Peyer's patch (tissue), 4 donors: ENCODE results near the gene TMSB4X. TPM values are rescaled to one million over a fixed set of nuclear protein-coding genes. Genes with fewer than 3 reads are reported as not detected.

Experiments used
- DNase-seq, 3 donors: peaks; one replicate each; pipeline ENCODE4 v3.0.0-alpha.2; 2017 to 2019
- H3K27ac ChIP-seq, 4 donors: fragments of 200-600 bp; sonication (generic); one replicate each; pipeline ENCODE4 v1.5.1; 2016 to 2019
- H3K27me3 ChIP-seq, 2 donors: fragments of 200-600 bp; sonication (generic); one replicate each; pipeline ENCODE4 v1.5.1; 2019
- H3K36me3 ChIP-seq, 3 donors: fragments of 200-600 bp; sonication (generic); one replicate each; pipeline ENCODE4 v1.5.1; 2016 to 2019
- H3K4me1 ChIP-seq, 4 donors: fragments of 200-600 bp; sonication (generic); one replicate each; pipeline ENCODE4 v1.5.1; 2016 to 2019
- H3K4me3 ChIP-seq, 4 donors: fragments of 200-600 bp; sonication (generic); 1 replicate in 3 of 4; 2 replicates in 1 of 4; pipeline ENCODE4 v1.5.1; 2016 to 2019; ENCODE audit warnings: mild to moderate bottlenecking in 1 of 4
- H3K9me3 ChIP-seq, 4 donors: fragments of 200-600 bp; sonication (generic); one replicate each; pipeline ENCODE4 v1.5.1; 2016 to 2019; ENCODE audit warnings: mild to moderate bottlenecking in 1 of 4
- POLR2A ChIP-seq, 2 donors: fragments of 450-650 bp; IDR thresholded peaks; one replicate each; pipeline ENCODE4 v1.5.1; 2017; ENCODE audit warnings: antibody characterized with exemption in 2 of 2, mild to moderate bottlenecking in 2 of 2, moderate library complexity in 2 of 2
- total RNA-seq, 4 donors: library from RNA; depleted of rRNA; stranded (reverse); fragments of >200 nt; gene quantifications; one replicate each; pipeline ENCODE4 v1.1.0, GENCODE V29; 2016
- TF ChIP-seq, protein P1 (sequence below), 6 experiments: fragments of 450-650 bp in 4 of 6; fragments of 200-600 bp in 2 of 6; sonication (generic) in 1 of 6; IDR thresholded peaks; one replicate each; pipeline ENCODE4 v1.5.1; 2017 to 2019; ENCODE audit warnings: antibody characterized with exemption in 6 of 6, mild to moderate bottlenecking in 3 of 6, moderate library complexity in 1 of 6

Gene TMSB4X
- total RNA-seq, 4 donors from 2014 or later = 1,496 to 3,676 (median 1,701) TPM

DNA sequence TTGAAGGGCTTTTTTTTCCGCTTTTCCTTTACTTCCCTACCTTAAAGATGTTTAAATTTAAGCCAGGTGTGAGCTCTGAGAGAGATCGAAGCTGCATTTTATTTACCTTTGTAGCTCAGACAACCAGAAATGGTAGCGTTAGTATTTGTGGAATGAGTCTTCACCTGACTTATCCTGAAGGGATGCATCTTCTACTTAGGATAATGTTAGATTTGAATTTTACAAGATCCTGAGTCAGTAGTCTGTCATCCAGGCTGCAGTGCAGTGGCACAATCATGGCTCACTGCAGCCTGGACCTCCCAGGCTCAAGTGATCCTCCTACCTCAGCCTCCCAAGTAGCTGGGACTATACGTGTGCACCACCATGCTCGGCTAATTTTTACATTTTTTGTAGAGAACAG is 26.2 kb downstream of the TMSB4X start:
- no peaks in the 10 kb centered on the region for H3K36me3 ChIP-seq
- TF ChIP-seq, protein P1, sequence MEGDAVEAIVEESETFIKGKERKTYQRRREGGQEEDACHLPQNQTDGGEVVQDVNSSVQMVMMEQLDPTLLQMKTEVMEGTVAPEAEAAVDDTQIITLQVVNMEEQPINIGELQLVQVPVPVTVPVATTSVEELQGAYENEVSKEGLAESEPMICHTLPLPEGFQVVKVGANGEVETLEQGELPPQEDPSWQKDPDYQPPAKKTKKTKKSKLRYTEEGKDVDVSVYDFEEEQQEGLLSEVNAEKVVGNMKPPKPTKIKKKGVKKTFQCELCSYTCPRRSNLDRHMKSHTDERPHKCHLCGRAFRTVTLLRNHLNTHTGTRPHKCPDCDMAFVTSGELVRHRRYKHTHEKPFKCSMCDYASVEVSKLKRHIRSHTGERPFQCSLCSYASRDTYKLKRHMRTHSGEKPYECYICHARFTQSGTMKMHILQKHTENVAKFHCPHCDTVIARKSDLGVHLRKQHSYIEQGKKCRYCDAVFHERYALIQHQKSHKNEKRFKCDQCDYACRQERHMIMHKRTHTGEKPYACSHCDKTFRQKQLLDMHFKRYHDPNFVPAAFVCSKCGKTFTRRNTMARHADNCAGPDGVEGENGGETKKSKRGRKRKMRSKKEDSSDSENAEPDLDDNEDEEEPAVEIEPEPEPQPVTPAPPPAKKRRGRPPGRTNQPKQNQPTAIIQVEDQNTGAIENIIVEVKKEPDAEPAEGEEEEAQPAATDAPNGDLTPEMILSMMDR (IDR thresholded peaks at IDR 0.05) = no peak
- TF ChIP-seq POLR2A (IDR thresholded peaks at IDR 0.05) = no peak
- no peaks in the 10 kb centered on the region for H3K27me3 ChIP-seq
- peaks cover 0 to 22% (median 12%) of the 10 kb centered on the region in 4 donors for H3K4me1 ChIP-seq
- H3K4me3 ChIP-seq = no peak overlapping the region
- peak overlapping the region; percentile 48 to 72 (median 60) for H3K27ac ChIP-seq
- no peaks in the 10 kb centered on the region for H3K9me3 ChIP-seq
- no peak for DNase-seq

DNA sequence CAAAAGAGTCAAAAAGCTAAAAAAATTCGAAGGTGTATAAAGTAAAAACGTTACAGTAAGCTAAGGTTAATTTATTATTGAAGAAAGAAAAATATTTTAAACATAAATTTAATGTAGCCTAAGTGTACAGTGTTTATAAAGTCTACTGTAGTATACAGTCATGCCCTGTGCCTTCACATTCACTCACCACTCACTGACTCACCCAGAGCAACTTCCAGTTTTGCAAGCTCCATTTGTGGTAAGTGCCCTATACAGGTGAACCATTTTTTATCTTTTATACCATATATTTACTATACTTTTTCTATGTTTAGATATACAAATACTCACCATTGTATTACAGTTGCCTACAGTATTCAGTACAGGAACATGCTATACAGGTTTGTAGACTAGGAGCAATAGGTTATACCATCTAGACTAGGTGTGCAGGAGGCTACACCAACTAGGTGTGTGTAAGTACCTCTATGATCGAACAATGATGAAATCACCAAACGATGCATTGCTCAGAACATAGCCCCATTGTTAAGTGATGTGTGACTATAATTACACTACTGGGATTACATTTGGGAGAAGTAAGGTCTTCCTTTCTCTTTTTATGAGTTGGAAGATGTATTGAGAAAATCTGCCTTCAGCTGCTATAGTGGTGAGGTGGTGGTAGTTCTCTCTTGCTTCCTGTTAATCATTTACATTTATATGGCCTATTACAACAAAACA is 27.2 kb downstream of the TMSB4X start:
- TF ChIP-seq POLR2A (IDR thresholded peaks at IDR 0.05) = no peak
- TF ChIP-seq, protein P1 (IDR thresholded peaks at IDR 0.05) = peak in 3 of 6 experiments; percentile 37 to 50 (median 38)
- no peak overlapping the region for H3K4me3 ChIP-seq
- no peaks in the 10 kb centered on the region for H3K9me3 ChIP-seq
- no peaks in the 10 kb centered on the region for H3K27me3 ChIP-seq
- DNase-seq = no peak
- H3K27ac ChIP-seq = peak overlapping the region; percentile 48 to 75 (median 70)
- H3K4me1 ChIP-seq = peaks cover 0 to 22% (median 14%) of the 10 kb centered on the region in 4 donors
- no peaks in the 10 kb centered on the region for H3K36me3 ChIP-seq

DNA sequence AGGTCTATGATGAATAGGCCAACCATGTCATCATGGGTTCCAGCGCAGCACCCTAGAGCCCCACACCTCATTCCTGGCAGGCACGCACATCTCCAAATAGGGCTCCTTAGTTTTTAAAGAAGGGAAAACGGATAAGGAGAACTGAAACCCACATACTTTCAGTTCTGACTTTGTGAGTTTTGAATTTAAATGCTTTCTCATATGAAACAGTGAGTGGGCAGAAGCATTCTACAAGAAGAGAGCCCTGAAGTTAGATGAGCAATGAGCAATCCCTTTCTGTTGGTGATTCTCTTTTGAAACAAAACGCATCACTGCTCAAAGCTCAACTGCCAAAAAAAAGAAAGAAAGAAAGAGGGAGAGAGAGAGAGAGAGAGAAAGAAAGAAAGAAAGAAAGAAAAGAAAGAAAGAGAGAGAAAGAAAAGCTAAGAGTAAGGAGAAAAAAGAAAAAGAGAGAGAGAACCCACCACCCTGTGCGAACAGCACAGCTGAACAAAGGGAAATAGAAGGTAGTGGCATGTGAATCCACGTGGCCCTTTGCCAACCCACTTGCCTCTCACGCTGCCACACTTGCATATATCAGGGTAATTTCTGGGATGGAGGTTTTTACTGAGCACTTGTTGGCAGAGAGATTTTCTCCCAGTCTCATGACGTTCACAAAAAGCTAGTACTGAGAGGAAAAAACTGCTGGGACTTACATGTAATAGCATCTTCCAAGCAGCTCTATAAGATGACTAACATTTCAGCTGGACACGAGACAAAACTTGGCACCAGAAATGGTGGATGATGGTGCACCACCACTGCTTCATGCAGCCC is 31.0 kb downstream of the TMSB4X start:
- Histone ChIP-seq H3K36me3 (no peaks in the 10 kb centered on the region), H3K27ac (peak overlapping the region in 3 of 4 donors; percentile 22 to 67 (median 40)), H3K27me3 (no peaks in the 10 kb centered on the region), H3K9me3 (no peaks in the 10 kb centered on the region), H3K4me3 (no peak overlapping the region), H3K4me1 (peaks cover 0 to 16% (median 11%) of the 10 kb centered on the region in 4 donors)
- peak in 1 of 3 donors; percentile 64 for DNase-seq
- TF ChIP-seq, protein P1 (IDR thresholded peaks at IDR 0.05) = no peak
- no peak for TF ChIP-seq POLR2A (IDR thresholded peaks at IDR 0.05)

DNA sequence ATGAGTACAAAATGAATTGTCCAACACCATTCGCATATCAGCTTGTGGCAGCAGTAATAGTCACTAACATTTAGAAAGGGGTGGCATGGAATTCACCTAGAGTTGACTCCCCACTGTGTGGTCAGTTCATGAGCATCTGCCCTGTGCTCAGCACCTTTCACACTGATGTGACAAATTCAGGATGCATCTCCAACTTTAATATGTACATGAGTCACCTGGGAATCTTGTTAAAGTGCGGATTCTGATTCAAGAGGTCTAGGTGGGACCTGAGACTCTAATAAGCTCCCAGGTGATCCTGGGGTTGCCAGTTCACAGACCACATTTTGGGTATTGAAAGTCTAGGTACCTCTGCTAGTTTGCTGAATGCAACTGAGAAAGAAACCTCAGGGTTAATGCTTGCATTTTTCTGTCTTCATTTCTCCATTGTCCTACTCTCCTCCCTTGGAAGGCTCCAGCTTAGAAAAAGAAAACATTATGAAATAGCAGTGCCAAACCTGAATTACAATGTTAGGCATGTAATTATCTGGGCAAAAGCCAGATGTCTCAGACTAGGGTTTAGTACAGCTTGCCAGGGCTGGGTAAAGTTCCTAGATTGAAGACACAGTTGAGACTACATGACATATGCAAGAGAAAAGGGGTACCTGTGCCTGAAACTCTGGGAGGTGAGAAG is 32.7 kb downstream of the TMSB4X start:
- Histone ChIP-seq H3K9me3 (no peaks in the 10 kb centered on the region), H3K36me3 (no peaks in the 10 kb centered on the region), H3K4me1 (peaks cover 0 to 7% (median 5%) of the 10 kb centered on the region in 4 donors), H3K27me3 (no peaks in the 10 kb centered on the region), H3K27ac (peak overlapping the region in 3 of 4 donors; percentile 6 to 67 (median 8)), H3K4me3 (no peak overlapping the region)
- TF ChIP-seq, protein P1 (IDR thresholded peaks at IDR 0.05) = no peak
- TF ChIP-seq POLR2A (IDR thresholded peaks at IDR 0.05) = no peak
- DNase-seq = no peak

DNA sequence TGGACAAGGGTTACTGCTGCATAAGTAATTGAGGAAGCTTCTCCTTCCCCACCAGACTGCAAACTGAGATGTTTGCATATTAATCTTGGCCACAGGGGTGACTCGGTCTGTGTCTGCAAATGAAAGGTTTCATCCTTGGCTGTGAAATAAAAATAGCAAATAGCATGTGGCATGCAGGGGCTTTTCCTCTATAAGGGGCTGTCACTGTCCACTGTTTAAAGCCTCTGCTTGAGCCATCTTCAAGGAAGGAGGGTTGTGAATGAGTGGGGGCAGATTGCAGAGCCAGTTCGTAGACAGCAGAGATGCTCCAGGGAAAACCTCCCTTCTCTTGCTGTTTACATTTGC is 33.3 kb downstream of the TMSB4X start:
- Histone ChIP-seq H3K9me3 (no peaks in the 10 kb centered on the region), H3K27ac (peak overlapping the region in 2 of 4 donors; percentile 8 to 67), H3K4me3 (no peak overlapping the region), H3K27me3 (no peaks in the 10 kb centered on the region), H3K4me1 (peaks cover 0 to 7% (median 5%) of the 10 kb centered on the region in 4 donors), H3K36me3 (no peaks in the 10 kb centered on the region)
- no peak for DNase-seq
- TF ChIP-seq POLR2A (IDR thresholded peaks at IDR 0.05) = no peak
- TF ChIP-seq, protein P1 (IDR thresholded peaks at IDR 0.05) = peak in 1 of 6 experiments; percentile 3
